SK-N-SH treated with all-trans-retinoic acid at 6 μM for 48 hours (cell line): ENCODE data around the gene ADAM22.
A peak's percentile ranks its signal among the peaks of the same experiment; 100 is the strongest.

Experiments
- ATAC-seq: fragments of 200-7000 bp; cut with Tn5 transposase; 3 replicates; pipeline ENCODE4 v1.9.1; 2020; ENCODE audit warnings: mild to moderate bottlenecking, moderate library complexity
- ARNTL ChIP-seq: fragments of 450-650 bp; formaldehyde crosslinking; IDR thresholded peaks from 2 replicates; pipeline ENCODE4 v1.5.0; 2020; ENCODE audit warnings: low read depth, mild to moderate bottlenecking, moderate library complexity, borderline replicate concordance
- BACH2 ChIP-seq: fragments of 250-450 bp; sonication (Bioruptor Pico); IDR thresholded peaks from 2 replicates; pipeline ENCODE4 v1.9.0; 2021; ENCODE audit warnings: mild to moderate bottlenecking, borderline replicate concordance
- CSDC2 ChIP-seq: fragments of 250-450 bp; sonication (Bioruptor Pico); IDR thresholded peaks from 2 replicates; pipeline ENCODE4 v1.5.0; 2020; ENCODE audit warnings: mild to moderate bottlenecking, moderate library complexity
- CSRNP3 ChIP-seq: fragments of 250-450 bp; sonication (Bioruptor Pico); IDR thresholded peaks from 2 replicates; pipeline ENCODE4 v1.5.1; 2021; ENCODE audit warnings: mild to moderate bottlenecking, moderate library complexity
- ESRRG ChIP-seq: fragments of 250-450 bp; sonication (Bioruptor Pico); IDR thresholded peaks from 2 replicates; pipeline ENCODE4 v1.6.1; 2021; ENCODE audit warnings: mild to moderate bottlenecking
- GLIS3 ChIP-seq: fragments of 250-450 bp; sonication (Bioruptor Pico); IDR thresholded peaks from 2 replicates; pipeline ENCODE4 v1.5.0; 2020; ENCODE audit warnings: mild to moderate bottlenecking, moderate library complexity
- ISL1 ChIP-seq: fragments of 250-450 bp; sonication (Bioruptor Pico); IDR thresholded peaks from 2 replicates; pipeline ENCODE4 v2.1.2; 2022; ENCODE audit warnings: mild to moderate bottlenecking, moderate library complexity
- OSR1 ChIP-seq: fragments of 250-450 bp; sonication (Bioruptor Pico); IDR thresholded peaks from 2 replicates; pipeline ENCODE4 v1.8.0; 2022; ENCODE audit warnings: moderate library complexity, mild to moderate bottlenecking, inconsistent platforms
- PPARA ChIP-seq: fragments of 250-450 bp; sonication (Bioruptor Pico); IDR thresholded peaks from 2 replicates; pipeline ENCODE4 v1.5.0; 2020; ENCODE audit warnings: mild to moderate bottlenecking, borderline replicate concordance
- RARB ChIP-seq: fragments of 250-450 bp; sonication (Bioruptor Pico); IDR thresholded peaks from 2 replicates; pipeline ENCODE4 v1.8.0; 2021; ENCODE audit warnings: mild to moderate bottlenecking, moderate library complexity
- SNAI2 ChIP-seq: fragments of 250-450 bp; sonication (Bioruptor Pico); IDR thresholded peaks from 2 replicates; pipeline ENCODE4 v1.5.0; 2020; ENCODE audit warnings: mild to moderate bottlenecking, moderate library complexity
- TCF4 ChIP-seq: fragments of 250-450 bp; sonication (Bioruptor Pico); IDR thresholded peaks from 2 replicates; pipeline ENCODE4 v1.8.0; 2021; ENCODE audit warnings: mild to moderate bottlenecking, moderate library complexity, borderline replicate concordance
- TOX ChIP-seq: fragments of 250-450 bp; sonication (Bioruptor Pico); IDR thresholded peaks from 2 replicates; pipeline ENCODE4 v1.8.0; 2021; ENCODE audit warnings: mild to moderate bottlenecking, moderate library complexity, borderline replicate concordance
- TSHZ2 ChIP-seq: fragments of 250-450 bp; sonication (Bioruptor Pico); IDR thresholded peaks from 2 replicates; pipeline ENCODE4 v1.5.0; 2020; ENCODE audit warnings: mild to moderate bottlenecking, moderate library complexity
- ZC3H10 ChIP-seq: fragments of 250-450 bp; sonication (Bioruptor Pico); IDR thresholded peaks from 2 replicates; pipeline ENCODE4 v1.5.1; 2021; ENCODE audit warnings: mild to moderate bottlenecking, moderate library complexity
- ZFP3 ChIP-seq: fragments of 250-450 bp; sonication (Bioruptor Pico); IDR thresholded peaks from 2 replicates; pipeline ENCODE4 v1.5.0; 2020; ENCODE audit warnings: mild to moderate bottlenecking, moderate library complexity
- ZFP30 ChIP-seq: fragments of 450-650 bp; formaldehyde crosslinking; IDR thresholded peaks from 2 replicates; pipeline ENCODE4 v1.5.0; 2022; ENCODE audit warnings: mild to moderate bottlenecking, moderate library complexity
- ZNF565 ChIP-seq: fragments of 450-650 bp; formaldehyde crosslinking; conservative IDR thresholded peaks from 2 replicates; pipeline ENCODE4 v1.5.0; 2020; ENCODE audit warnings: low read depth, mild to moderate bottlenecking, moderate library complexity
- ZNF70 ChIP-seq: fragments of 450-650 bp; formaldehyde crosslinking; IDR thresholded peaks from 2 replicates; pipeline ENCODE4 v1.5.0; 2020; ENCODE audit warnings: mild to moderate bottlenecking, moderate library complexity
- ZNF8 ChIP-seq: fragments of 450-650 bp; formaldehyde crosslinking; IDR thresholded peaks from 2 replicates; pipeline ENCODE4 v1.5.0; 2020; ENCODE audit warnings: mild to moderate bottlenecking, moderate library complexity
- TF ChIP-seq, protein P1 (sequence below): fragments of 250-450 bp; sonication (Bioruptor Pico); IDR thresholded peaks from 2 replicates; pipeline ENCODE4 v1.8.0; 2020; ENCODE audit warnings: mild to moderate bottlenecking, moderate library complexity, borderline replicate concordance

The ADAM22 gene

DNA sequence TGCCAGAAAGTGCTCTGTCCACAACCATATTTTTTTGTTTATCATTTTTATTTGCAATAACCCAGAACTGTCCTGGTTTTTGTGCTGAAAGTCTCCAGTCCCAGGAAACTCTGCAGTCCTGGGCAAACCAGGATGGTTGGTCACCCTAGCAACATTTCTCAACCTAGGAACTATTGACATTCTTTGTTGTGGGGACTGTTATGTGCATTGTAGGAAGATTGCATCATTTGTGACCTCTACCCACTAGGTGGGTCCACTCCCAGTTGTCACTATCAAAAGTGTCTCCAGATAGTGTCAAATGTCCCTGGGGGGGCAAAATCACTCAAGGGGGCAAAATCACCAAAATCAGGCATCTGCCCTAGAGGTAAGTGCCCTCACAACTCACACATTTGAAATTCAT, 299.8 kb downstream of the ADAM22 start:
- ATAC-seq: no peak
- no peak for TF ChIP-seq GLIS3 (CRISPR knock-in tag)
- no peak for TF ChIP-seq BACH2 (CRISPR knock-in tag)
- no peak for TF ChIP-seq TCF4 (CRISPR knock-in tag)
- TF ChIP-seq ZFP3: no peak
- TF ChIP-seq ZNF8 (CRISPR knock-in tag): no peak
- TF ChIP-seq, protein P1, sequence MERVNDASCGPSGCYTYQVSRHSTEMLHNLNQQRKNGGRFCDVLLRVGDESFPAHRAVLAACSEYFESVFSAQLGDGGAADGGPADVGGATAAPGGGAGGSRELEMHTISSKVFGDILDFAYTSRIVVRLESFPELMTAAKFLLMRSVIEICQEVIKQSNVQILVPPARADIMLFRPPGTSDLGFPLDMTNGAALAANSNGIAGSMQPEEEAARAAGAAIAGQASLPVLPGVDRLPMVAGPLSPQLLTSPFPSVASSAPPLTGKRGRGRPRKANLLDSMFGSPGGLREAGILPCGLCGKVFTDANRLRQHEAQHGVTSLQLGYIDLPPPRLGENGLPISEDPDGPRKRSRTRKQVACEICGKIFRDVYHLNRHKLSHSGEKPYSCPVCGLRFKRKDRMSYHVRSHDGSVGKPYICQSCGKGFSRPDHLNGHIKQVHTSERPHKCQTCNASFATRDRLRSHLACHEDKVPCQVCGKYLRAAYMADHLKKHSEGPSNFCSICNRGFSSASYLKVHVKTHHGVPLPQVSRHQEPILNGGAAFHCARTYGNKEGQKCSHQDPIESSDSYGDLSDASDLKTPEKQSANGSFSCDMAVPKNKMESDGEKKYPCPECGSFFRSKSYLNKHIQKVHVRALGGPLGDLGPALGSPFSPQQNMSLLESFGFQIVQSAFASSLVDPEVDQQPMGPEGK (CRISPR knock-in tag): no peak
- no peak for TF ChIP-seq RARB (CRISPR knock-in tag)

DNA sequence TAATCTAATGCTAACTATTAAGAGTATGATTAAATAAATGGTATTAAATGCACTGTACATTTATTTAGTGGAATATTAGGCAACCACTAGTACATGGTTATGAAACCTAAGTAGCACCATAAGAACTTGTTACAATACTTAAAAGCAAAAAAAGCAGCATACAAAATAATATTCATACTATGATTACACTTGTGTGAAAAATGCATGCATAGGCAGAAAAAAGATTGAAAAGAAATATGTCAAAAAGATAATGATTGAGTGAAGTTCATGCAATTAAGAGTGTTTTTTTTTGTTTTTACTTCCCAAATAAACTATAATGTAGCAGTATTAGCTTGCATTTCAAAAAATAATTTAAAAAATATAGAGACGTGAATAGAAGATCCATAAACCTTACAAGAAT, 305.8 kb downstream of the ADAM22 start:
- ATAC-seq: no peak
- TF ChIP-seq ARNTL: no peak
- TF ChIP-seq CSRNP3 (CRISPR knock-in tag): no peak
- TF ChIP-seq ZNF70 (CRISPR knock-in tag): no peak
- no peak for TF ChIP-seq ESRRG
- TF ChIP-seq GLIS3 (CRISPR knock-in tag): no peak
- no peak for TF ChIP-seq ZNF565 (CRISPR knock-in tag)
- TF ChIP-seq CSDC2: no peak
- TF ChIP-seq PPARA (CRISPR knock-in tag): no peak
- no peak for TF ChIP-seq TCF4 (CRISPR knock-in tag)
- TF ChIP-seq ZC3H10 (CRISPR knock-in tag): no peak
- TF ChIP-seq ZFP3: no peak
- no peak for TF ChIP-seq ISL1 (CRISPR knock-in tag)
- no peak for TF ChIP-seq RARB (CRISPR knock-in tag)
- TF ChIP-seq BACH2 (CRISPR knock-in tag): no peak
- TF ChIP-seq OSR1: no peak
- TF ChIP-seq TOX: no peak
- no peak for TF ChIP-seq TSHZ2 (CRISPR knock-in tag)
- TF ChIP-seq, protein P1 (CRISPR knock-in tag): no peak
- no peak for TF ChIP-seq ZFP30 (CRISPR knock-in tag)
- TF ChIP-seq SNAI2 (CRISPR knock-in tag): no peak

DNA sequence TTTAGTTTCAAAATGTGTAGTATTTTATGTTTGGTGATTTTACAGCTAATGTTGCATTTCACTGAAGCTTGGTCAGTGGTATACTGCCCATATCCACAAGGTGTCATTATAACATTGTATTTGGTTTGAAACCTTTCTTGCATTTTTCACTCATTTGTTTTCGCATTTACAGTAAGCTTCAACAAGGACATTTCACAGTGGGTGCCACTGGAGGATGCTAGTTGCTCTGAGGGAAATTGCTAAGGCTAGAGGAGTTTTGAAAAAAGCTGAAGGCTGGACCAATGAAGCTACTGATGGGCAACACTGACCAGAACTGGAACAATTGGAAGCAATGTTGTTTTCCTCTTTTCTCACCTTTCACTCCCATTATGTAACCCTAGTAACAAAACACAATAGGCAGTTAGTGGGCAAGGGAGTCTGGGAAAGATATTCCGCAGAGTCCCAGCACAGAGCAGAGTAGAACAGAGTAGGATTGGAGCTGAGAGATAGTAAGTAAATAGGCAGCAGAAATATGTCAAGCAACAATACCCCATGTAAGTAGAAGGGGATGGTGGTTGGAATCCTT, 309.4 kb downstream of the ADAM22 start:
- TF ChIP-seq GLIS3 (CRISPR knock-in tag) (no peak), ZFP3 (peak; percentile 98)
- peak; percentile 91 for ATAC-seq

DNA sequence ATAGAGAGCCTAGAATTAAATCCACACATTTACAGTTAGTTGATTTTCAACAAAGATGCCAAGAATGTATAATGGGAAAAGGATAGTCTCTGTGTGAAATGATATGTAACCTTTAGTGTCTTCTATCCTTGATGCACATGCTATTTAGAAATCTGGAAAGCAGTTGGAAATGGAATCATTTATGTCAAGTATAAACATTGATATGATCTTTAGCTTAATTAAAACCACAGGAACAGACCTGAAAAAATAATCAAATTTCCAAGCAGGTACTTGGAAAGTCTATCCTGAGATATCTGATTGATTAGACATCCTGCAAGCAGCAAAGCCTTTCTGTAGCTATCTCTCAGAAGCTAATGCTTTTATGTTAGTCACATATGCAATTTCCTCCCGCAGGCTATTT, 310.2 kb downstream of the ADAM22 start:
- ATAC-seq: no peak
- TF ChIP-seq BACH2 (CRISPR knock-in tag) (no peak), TCF4 (CRISPR knock-in tag) (peak; percentile 51; the same call in 1 of the 2 replicates), ZNF70 (CRISPR knock-in tag) (no peak), ZNF565 (CRISPR knock-in tag) (no peak), ESRRG (no peak)
